ENCODE data around the gene MGAT4B. TPM values are rescaled to one million over a fixed set of nuclear protein-coding genes. Genes with fewer than 3 reads are reported as not detected.

Gene MGAT4B
- total RNA-seq, 2 experiments from 2014 or later, result 61.1 to 96.5 TPM

- Histone ChIP-seq H3K4me2 (ENCODE audit: low read length) (no peak overlapping the region), H3K9me3 (ENCODE audit: low read length) (no peaks in the 10 kb centered on the region), H3K4me1 (ENCODE audit: insufficient read depth, low read length, poor library complexity, severe bottlenecking) (no peaks in the 10 kb centered on the region), H2AFZ (ENCODE audit: low read length) (no peak overlapping the region), H3K27ac (ENCODE audit: low read depth, low read length, poor library complexity, severe bottlenecking) (no peak overlapping the region), H3K36me3 (ENCODE audit: insufficient read depth, low read length) (peaks cover 71% of the 10 kb centered on the region), H3K9me2 (ENCODE audit: insufficient read depth, low read length) (no peaks in the 10 kb centered on the region), H3K4me3 (ENCODE audit: low read depth, low read length, poor library complexity, severe bottlenecking) (no peak overlapping the region), H4K20me1 (ENCODE audit: insufficient read depth, low read length) (no peaks in the 10 kb centered on the region), H3K79me2 (ENCODE audit: insufficient read depth, low read depth, low read length) (no peaks in the 10 kb centered on the region)
- ChIA-PET CTCF (ENCODE audit: unreplicated experiment) (no interaction called here), POLR2A (interaction anchor here (1.3 kb wide), 1 partner anchor 8 kb away, joined by 4 read pairs; no protein-coding TSS in a partner anchor)
- TF ChIP-seq EZH2phosphoT487 (IDR thresholded peaks at IDR 0.05; ENCODE audit: borderline replicate concordance, low read depth, low read length) (no peak), CTCF (conservative IDR thresholded peaks at IDR 0.05; ENCODE audit: low read length) (no peak)
- intact Hi-C loops (cut with micrococcal nuclease; ENCODE audit: unreplicated experiment), result no loop called here
- TSS peak; percentile 16 for BruUV-seq (replicated peaks)
- no peak for DNase-seq (ENCODE audit: low spot score)
Observed at GRCh38 chr5:179776411-179776938, 30.2 kb downstream of the MGAT4B start.

GRCh38 chr5:179774442-179774841 lies 32.2 kb downstream of the MGAT4B start:
- no TSS peak for BruUV-seq (replicated peaks)
- Histone ChIP-seq H3K36me3 (ENCODE audit: insufficient read depth, low read length) (peaks cover 83% of the 10 kb centered on the region), H3K4me3 (ENCODE audit: low read depth, low read length, poor library complexity, severe bottlenecking) (no peak overlapping the region), H3K9me2 (ENCODE audit: insufficient read depth, low read length) (no peaks in the 10 kb centered on the region), H3K4me1 (ENCODE audit: insufficient read depth, low read length, poor library complexity, severe bottlenecking) (no peaks in the 10 kb centered on the region), H3K79me2 (ENCODE audit: insufficient read depth, low read depth, low read length) (no peaks in the 10 kb centered on the region), H3K4me2 (ENCODE audit: low read length) (no peak overlapping the region), H3K9me3 (ENCODE audit: low read length) (no peaks in the 10 kb centered on the region), H2AFZ (ENCODE audit: low read length) (no peak overlapping the region), H3K27ac (ENCODE audit: low read depth, low read length, poor library complexity, severe bottlenecking) (no peak overlapping the region), H4K20me1 (ENCODE audit: insufficient read depth, low read length) (no peaks in the 10 kb centered on the region)
- CTCF ChIA-PET (ENCODE audit: unreplicated experiment), result no interaction called here
- intact Hi-C loops (cut with micrococcal nuclease; ENCODE audit: unreplicated experiment), result no loop called here
- DNase-seq (ENCODE audit: low spot score), result no peak
- TF ChIP-seq CTCF (conservative IDR thresholded peaks at IDR 0.05; ENCODE audit: low read length), result no peak
- TF ChIP-seq EZH2phosphoT487 (IDR thresholded peaks at IDR 0.05; ENCODE audit: borderline replicate concordance, low read depth, low read length), result no peak
- POLR2A ChIA-PET, result interaction anchor here (0.6 kb wide), 1 partner anchor 754 kb away, joined by 4 read pairs; no protein-coding TSS in a partner anchor

- H3K9me2 ChIP-seq (ENCODE audit: insufficient read depth, low read length), result no peaks in the 10 kb centered on the region
- intact Hi-C loops (cut with micrococcal nuclease; ENCODE audit: unreplicated experiment), result no loop called here
- H3K79me2 ChIP-seq (ENCODE audit: insufficient read depth, low read depth, low read length), result no peaks in the 10 kb centered on the region
- no peak overlapping the region for H2AFZ ChIP-seq (ENCODE audit: low read length)
- no peak for DNase-seq (ENCODE audit: low spot score)
- H3K4me2 ChIP-seq (ENCODE audit: low read length), result no peak overlapping the region
- H3K4me1 ChIP-seq (ENCODE audit: insufficient read depth, low read length, poor library complexity, severe bottlenecking), result no peaks in the 10 kb centered on the region
- peaks cover 88% of the 10 kb centered on the region for H3K36me3 ChIP-seq (ENCODE audit: insufficient read depth, low read length)
- no peak overlapping the region for H3K4me3 ChIP-seq (ENCODE audit: low read depth, low read length, poor library complexity, severe bottlenecking)
- H3K9me3 ChIP-seq (ENCODE audit: low read length), result no peaks in the 10 kb centered on the region
- ChIA-PET CTCF (ENCODE audit: unreplicated experiment) (no interaction called here), POLR2A (no interaction called here)
- TF ChIP-seq EZH2phosphoT487 (IDR thresholded peaks at IDR 0.05; ENCODE audit: borderline replicate concordance, low read depth, low read length) (no peak), CTCF (conservative IDR thresholded peaks at IDR 0.05; ENCODE audit: low read length) (no peak)
- no peaks in the 10 kb centered on the region for H4K20me1 ChIP-seq (ENCODE audit: insufficient read depth, low read length)
- BruUV-seq (replicated peaks), result no TSS peak
- no peak overlapping the region for H3K27ac ChIP-seq (ENCODE audit: low read depth, low read length, poor library complexity, severe bottlenecking)
Observed at GRCh38 chr5:179773686-179774040, 33.0 kb downstream of the MGAT4B start.
